MM.1S (cell line): ENCODE results near the gene NBAS.

Experiments
- CTCF ChIP-seq: fragments of 300-600 bp; sonication (generic); IDR thresholded peaks from 2 replicates; pipeline ENCODE4 v1.5.1; 2016; ENCODE audit warnings: antibody characterized with exemption, low read length, mixed read lengths
- EZH2 ChIP-seq: fragments of 300-600 bp; sonication (generic); optimal IDR thresholded peaks from 2 replicates; pipeline ENCODE3; 2017; ENCODE audit warnings: low read depth, mild to moderate bottlenecking, antibody characterized with exemption, low read length, mixed read lengths
- EZH2phosphoT487 ChIP-seq: fragments of 300-600 bp; sonication (generic); IDR thresholded peaks from 2 replicates; pipeline ENCODE4 v1.6.1; 2018; ENCODE audit warnings: antibody characterized with exemption, low read length

- TF ChIP-seq CTCF (no peak), EZH2 (no peak), EZH2phosphoT487 (no peak)
These were observed 177.3 kb downstream of the NBAS start for GRCh38 chr2:15383695-15384350.
